ENCODE measurements around the gene PLCG2. TPM values are rescaled to one million over a fixed set of nuclear protein-coding genes. Genes with fewer than 3 reads are reported as not detected.
"Not testable (repeated sequence)": the region's sequence is repeated elsewhere in the genome, so short reads cannot be mapped to it uniquely, and the experiment has no call there.

PLCG2 gene
- total and polyA plus RNA-seq, 2 experiments from 2014 or later: 3.5 to 10.4 TPM

- DNase-seq (ENCODE audit: low read depth in 1 of 2, low spot score in 1 of 2): peak in 1 of 2 donors; percentile 68
- H3K27me3 ChIP-seq: no peaks in the 10 kb centered on the region
- no peaks in the 10 kb centered on the region for H3K36me3 ChIP-seq
- peaks cover 20% of the 10 kb centered on the region for H3K4me1 ChIP-seq (ENCODE audit: low read depth)
- H3K4me3 ChIP-seq: no peak overlapping the region
- peak overlapping the region; percentile 88 for H3K27ac ChIP-seq
- H3K9me3 ChIP-seq (ENCODE audit: low read depth): no peaks in the 10 kb centered on the region
- no peak for TF ChIP-seq CTCF (IDR thresholded peaks at IDR 0.05; ENCODE audit: low read depth, low read length)
These were observed 19.4 kb downstream of the PLCG2 start for GRCh38 chr16:81798311-81799137.

- Histone ChIP-seq H3K9me3 (ENCODE audit: low read depth) (no peaks in the 10 kb centered on the region), H3K4me1 (ENCODE audit: low read depth) (peaks cover 20% of the 10 kb centered on the region), H3K36me3 (no peaks in the 10 kb centered on the region), H3K27ac (peak overlapping the region; percentile 88), H3K4me3 (no peak overlapping the region), H3K27me3 (no peaks in the 10 kb centered on the region)
- TF ChIP-seq CTCF (IDR thresholded peaks at IDR 0.05; ENCODE audit: low read depth, low read length): no peak
- no peak for DNase-seq (ENCODE audit: low read depth in 1 of 2, low spot score in 1 of 2)
These were observed 20.0 kb downstream of the PLCG2 start for GRCh38 chr16:81799138-81799504.

GRCh38 chr16:81801724-81802123 is 22.6 kb downstream of the PLCG2 start:
- DNase-seq (ENCODE audit: low read depth in 1 of 2, low spot score in 1 of 2); H3K27ac ChIP-seq; H3K4me3 ChIP-seq; H3K9me3 ChIP-seq (ENCODE audit: low read depth); H3K36me3 ChIP-seq; H3K27me3 ChIP-seq: not testable (repeated sequence)
- peaks cover 20% of the 10 kb centered on the region for H3K4me1 ChIP-seq (ENCODE audit: low read depth)

GRCh38 chr16:81803332-81803731 is 24.2 kb downstream of the PLCG2 start:
- DNase-seq (ENCODE audit: low read depth in 1 of 2, low spot score in 1 of 2): no peak
- Histone ChIP-seq H3K4me1 (ENCODE audit: low read depth) (peaks cover 8% of the 10 kb centered on the region), H3K27ac (no peak overlapping the region), H3K36me3 (no peaks in the 10 kb centered on the region), H3K27me3 (no peaks in the 10 kb centered on the region), H3K4me3 (no peak overlapping the region), H3K9me3 (ENCODE audit: low read depth) (no peaks in the 10 kb centered on the region)
- no peak for TF ChIP-seq CTCF (IDR thresholded peaks at IDR 0.05; ENCODE audit: low read depth, low read length)

GRCh38 chr16:81804134-81804610 is 25.1 kb downstream of the PLCG2 start:
- Histone ChIP-seq H3K27ac (no peak overlapping the region), H3K36me3 (no peaks in the 10 kb centered on the region), H3K9me3 (ENCODE audit: low read depth) (no peaks in the 10 kb centered on the region), H3K4me1 (ENCODE audit: low read depth) (no peaks in the 10 kb centered on the region), H3K27me3 (no peaks in the 10 kb centered on the region), H3K4me3 (no peak overlapping the region)
- TF ChIP-seq CTCF (IDR thresholded peaks at IDR 0.05; ENCODE audit: low read depth, low read length): no peak
- DNase-seq (ENCODE audit: low read depth in 1 of 2, low spot score in 1 of 2): no peak

- no peaks in the 10 kb centered on the region for H3K4me1 ChIP-seq (ENCODE audit: low read depth)
- H3K9me3 ChIP-seq (ENCODE audit: low read depth): no peaks in the 10 kb centered on the region
- TF ChIP-seq CTCF (IDR thresholded peaks at IDR 0.05; ENCODE audit: low read depth, low read length): no peak
- no peaks in the 10 kb centered on the region for H3K27me3 ChIP-seq
- H3K36me3 ChIP-seq: no peaks in the 10 kb centered on the region
- no peak overlapping the region for H3K4me3 ChIP-seq
- H3K27ac ChIP-seq: no peak overlapping the region
- no peak for DNase-seq (ENCODE audit: low read depth in 1 of 2, low spot score in 1 of 2)
These were observed 27.6 kb downstream of the PLCG2 start for GRCh38 chr16:81806696-81807095.

Data from cardiac muscle cell (in vitro differentiated cells and primary cell).